Measurements from ENCODE around the gene OCLN.
A peak's percentile ranks its signal among the peaks of the same experiment; 100 is the strongest.
"Not testable (repeated sequence)": the region's sequence is repeated elsewhere in the genome, so short reads cannot be mapped to it uniquely, and the experiment has no call there.

Gene OCLN, protein sequence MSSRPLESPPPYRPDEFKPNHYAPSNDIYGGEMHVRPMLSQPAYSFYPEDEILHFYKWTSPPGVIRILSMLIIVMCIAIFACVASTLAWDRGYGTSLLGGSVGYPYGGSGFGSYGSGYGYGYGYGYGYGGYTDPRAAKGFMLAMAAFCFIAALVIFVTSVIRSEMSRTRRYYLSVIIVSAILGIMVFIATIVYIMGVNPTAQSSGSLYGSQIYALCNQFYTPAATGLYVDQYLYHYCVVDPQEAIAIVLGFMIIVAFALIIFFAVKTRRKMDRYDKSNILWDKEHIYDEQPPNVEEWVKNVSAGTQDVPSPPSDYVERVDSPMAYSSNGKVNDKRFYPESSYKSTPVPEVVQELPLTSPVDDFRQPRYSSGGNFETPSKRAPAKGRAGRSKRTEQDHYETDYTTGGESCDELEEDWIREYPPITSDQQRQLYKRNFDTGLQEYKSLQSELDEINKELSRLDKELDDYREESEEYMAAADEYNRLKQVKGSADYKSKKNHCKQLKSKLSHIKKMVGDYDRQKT

GRCh38 chr5:69492391-69492922 lies at the start of gene OCLN:
Gene OCLN (plus strand): TSS chr5:69492790. CDS start chr5:69504245, 11,455 bp downstream.
- H3K4me3 Mint-ChIP-seq, result peak within 1 kb of the TSS; percentile 69
- no peaks in the 10 kb centered on the region for H3K4me1 Mint-ChIP-seq
- H3K36me3 Mint-ChIP-seq, result no peaks in the 10 kb centered on the region
- peaks cover 43% of the 10 kb centered on the region for H3K27me3 Mint-ChIP-seq
- no peak within 1 kb of the TSS for H3K27ac Mint-ChIP-seq
- no peaks in the 10 kb centered on the region for H3K9me3 Mint-ChIP-seq

DNA sequence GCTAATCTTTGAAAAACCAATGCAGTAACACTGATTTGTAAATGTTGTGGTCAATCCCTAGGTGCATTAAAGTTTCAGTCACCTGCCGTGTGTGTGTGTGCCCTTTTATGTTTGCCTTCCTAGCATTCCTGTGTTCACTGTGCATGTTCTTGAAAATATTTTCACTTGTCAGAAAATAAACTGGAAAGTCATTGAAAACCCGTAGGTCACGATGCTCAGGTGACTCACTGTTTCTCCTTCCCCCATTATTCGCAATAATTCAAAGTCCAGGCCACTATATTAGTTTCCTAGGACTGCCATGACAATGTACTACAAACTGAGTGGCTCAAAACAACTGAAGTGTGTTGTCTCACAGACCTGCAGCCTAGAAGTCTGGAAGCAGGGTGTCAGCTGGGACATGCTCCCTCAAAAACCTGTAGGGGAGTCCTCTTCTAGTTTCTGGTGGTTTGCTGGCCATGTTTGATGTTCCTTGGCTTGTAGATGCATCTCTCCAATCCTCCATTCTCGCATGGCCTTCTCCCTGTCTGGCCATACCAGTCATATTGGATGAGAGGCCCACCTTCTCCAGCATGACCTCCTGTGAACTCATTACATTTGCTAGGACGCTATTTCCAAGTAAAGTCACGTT lies 48.3 kb upstream of the OCLN start:
- Mint-ChIP-seq H3K4me3 (no peak overlapping the region), H3K9me3 (no peaks in the 10 kb centered on the region), H3K27ac (no peak overlapping the region), H3K27me3 (no peaks in the 10 kb centered on the region), H3K4me1 (no peaks in the 10 kb centered on the region), H3K36me3 (no peaks in the 10 kb centered on the region)

DNA sequence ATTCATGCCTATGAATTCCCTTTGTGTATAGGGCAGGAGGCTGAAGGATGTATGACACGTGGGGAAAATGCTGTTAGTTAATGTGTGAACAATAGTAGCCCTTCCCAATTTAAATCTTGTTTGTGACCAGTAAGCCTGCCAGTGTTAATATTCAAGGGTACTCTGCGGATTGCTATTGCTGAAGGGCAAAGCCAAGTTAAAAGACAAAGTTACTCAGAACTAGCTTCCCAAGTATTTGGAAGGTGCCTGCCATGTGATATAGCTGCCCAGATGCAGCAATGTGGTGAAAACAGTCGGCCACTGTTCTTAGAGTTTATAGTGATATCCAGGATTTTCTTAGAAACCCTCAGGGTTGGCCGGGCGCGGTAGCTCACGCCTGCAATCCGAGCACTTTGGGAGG lies 43.1 kb upstream of the OCLN start:
- H3K27me3 Mint-ChIP-seq, result no peaks in the 10 kb centered on the region
- H3K4me1 Mint-ChIP-seq, result no peaks in the 10 kb centered on the region
- no peak overlapping the region for H3K4me3 Mint-ChIP-seq
- H3K27ac Mint-ChIP-seq, result no peak overlapping the region
- H3K9me3 Mint-ChIP-seq, result no peaks in the 10 kb centered on the region
- H3K36me3 Mint-ChIP-seq, result no peaks in the 10 kb centered on the region

DNA sequence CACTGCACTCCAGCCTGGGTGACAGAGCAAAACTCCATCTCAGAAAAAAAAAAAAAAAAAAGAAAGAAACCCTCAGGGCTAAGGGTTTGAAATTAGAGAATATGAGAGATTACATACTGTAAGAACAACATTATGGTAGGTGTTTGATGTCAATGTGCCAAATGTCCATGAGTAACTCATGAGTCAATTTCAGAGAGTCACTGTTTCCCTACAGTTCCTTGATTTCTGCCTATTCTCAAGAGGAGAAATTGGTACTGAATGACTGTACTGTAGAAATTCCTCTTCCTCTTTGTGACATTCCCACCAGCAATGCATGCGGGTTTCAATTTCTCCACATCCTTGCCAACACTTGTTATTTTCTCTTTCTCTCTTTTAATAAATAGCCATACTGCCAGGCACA lies 42.5 kb upstream of the OCLN start:
- no peaks in the 10 kb centered on the region for H3K4me1 Mint-ChIP-seq
- no peaks in the 10 kb centered on the region for H3K36me3 Mint-ChIP-seq
- H3K9me3 Mint-ChIP-seq, result no peaks in the 10 kb centered on the region
- no peak overlapping the region for H3K27ac Mint-ChIP-seq
- no peak overlapping the region for H3K4me3 Mint-ChIP-seq
- no peaks in the 10 kb centered on the region for H3K27me3 Mint-ChIP-seq

DNA sequence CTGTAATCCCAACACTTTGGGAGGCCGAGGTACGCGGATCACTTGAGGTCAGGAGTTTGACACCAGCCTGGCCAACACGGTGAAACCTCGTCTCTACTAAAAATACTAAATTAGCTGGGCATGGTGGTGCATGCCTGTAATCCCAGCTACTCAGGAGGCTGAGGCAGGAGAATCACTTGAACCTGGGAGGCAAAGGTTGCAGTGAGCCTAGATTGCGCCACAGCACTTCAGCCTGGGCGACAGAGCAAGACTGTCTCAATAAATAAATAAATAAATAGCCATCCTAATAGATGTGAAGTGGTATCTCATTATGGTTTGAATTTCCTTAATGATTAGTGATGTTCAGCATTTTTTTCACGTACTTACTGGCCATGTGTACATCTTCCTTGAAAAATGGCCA lies 42.1 kb upstream of the OCLN start:
- not testable (repeated sequence) for H3K4me3 Mint-ChIP-seq, H3K36me3 Mint-ChIP-seq, H3K9me3 Mint-ChIP-seq, H3K4me1 Mint-ChIP-seq, H3K27ac Mint-ChIP-seq, H3K27me3 Mint-ChIP-seq

DNA sequence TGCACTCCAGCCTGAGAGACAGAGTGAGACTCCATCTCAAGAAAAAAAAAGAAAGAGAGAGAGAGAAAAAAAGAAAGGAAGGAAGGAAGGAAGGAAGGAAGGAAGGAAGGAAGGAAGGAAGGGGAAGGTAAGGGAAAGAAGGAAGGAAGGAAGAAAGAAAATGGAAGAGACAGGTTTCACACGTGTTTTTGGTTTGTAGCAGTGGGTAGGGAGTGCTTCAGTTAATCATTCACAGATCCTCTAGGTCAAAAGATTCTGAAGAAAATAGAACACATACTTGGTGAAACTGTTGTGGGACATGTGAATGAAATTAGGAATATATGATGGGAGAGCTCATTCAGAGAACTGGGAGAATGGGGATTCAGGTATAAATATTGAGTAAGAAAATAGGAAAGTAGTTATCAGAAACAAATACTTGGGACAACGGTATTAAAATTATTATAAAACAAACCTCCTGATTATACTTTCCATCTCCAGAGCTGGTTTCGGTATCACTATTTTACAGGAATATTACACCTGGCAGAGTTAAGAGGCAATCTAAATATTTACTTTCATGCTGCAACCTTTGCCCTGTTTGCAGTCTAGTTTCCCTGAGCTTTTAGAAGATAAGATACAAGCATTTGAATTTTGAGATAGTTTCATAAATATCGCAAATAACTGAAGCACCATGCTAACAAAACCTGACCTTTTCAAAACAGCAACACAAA lies 40.5 kb upstream of the OCLN start:
- Mint-ChIP-seq H3K36me3 (no peaks in the 10 kb centered on the region), H3K4me1 (no peaks in the 10 kb centered on the region), H3K27me3 (no peaks in the 10 kb centered on the region), H3K4me3 (no peak overlapping the region), H3K27ac (no peak overlapping the region), H3K9me3 (no peaks in the 10 kb centered on the region)

- H3K9me3 Mint-ChIP-seq, H3K36me3 Mint-ChIP-seq, H3K27ac Mint-ChIP-seq, H3K4me1 Mint-ChIP-seq, H3K4me3 Mint-ChIP-seq, H3K27me3 Mint-ChIP-seq: not testable (repeated sequence)
Observed at GRCh38 chr5:69453487-69453886, 39.1 kb upstream of the OCLN start.

DNA sequence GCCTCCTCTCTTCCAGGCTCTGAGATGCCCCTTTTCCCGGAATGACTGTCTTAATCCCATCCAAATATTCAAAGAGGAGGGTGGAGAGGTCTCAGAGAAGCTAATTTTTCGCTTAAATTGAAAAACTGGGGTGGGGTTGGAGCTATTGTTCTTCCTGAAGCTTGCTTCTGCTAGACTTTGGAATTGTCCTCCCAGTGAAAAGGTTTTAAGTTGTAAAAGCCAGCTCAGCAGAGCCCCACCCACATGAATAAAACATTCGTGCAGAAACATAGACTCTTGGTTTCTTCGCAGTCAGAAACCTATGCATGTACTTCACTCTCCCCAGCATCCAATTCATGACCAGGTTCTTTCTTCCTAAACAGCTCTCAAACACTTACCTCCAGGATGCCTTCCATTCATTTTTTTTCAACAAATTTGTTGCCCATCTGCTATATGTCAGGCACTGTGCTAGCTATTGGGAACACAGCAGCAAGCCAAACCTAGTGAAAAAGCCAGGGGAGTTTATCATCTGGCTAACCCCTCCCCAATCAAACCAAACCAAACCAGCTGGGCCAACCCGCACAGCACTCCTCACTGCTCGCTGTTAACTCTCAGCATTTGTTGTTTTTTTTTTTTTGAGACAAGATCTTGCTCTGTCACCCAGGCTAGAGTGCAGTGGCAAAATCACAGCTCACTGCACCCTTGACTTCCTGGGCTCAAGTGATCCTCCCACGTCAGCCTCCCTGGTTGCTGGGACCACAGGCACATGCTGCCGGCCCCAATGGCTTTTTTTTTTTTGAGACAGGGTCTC lies 37.9 kb upstream of the OCLN start:
- Mint-ChIP-seq H3K27me3 (peaks cover 3% of the 10 kb centered on the region), H3K4me3 (no peak overlapping the region), H3K27ac (no peak overlapping the region), H3K36me3 (no peaks in the 10 kb centered on the region), H3K4me1 (no peaks in the 10 kb centered on the region), H3K9me3 (no peaks in the 10 kb centered on the region)

GRCh38 chr5:69455428-69455988 lies 37.1 kb upstream of the OCLN start:
- H3K27me3 Mint-ChIP-seq, H3K36me3 Mint-ChIP-seq, H3K4me3 Mint-ChIP-seq, H3K27ac Mint-ChIP-seq, H3K9me3 Mint-ChIP-seq, H3K4me1 Mint-ChIP-seq: not testable (repeated sequence)

DNA sequence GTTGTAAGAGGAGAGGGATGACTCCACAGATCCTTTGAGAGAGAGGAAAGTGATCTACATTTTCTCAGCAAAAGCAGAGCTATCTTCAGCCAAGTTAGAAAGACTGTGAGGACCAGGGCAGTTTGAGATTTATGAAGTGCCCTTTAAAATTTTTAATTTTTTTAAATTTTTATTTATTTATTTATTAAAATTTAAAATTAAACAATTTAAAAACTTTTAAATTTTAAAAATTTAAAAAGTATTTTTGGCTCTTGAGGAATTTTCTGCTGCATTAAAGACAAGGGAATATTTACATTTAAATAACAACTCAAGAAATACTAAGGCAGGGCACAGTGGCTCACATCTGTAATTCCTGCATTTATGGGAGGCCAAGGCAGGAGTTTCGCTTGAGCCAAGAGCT lies 30.4 kb upstream of the OCLN start:
- Mint-ChIP-seq H3K4me1 (no peaks in the 10 kb centered on the region), H3K27me3 (peaks cover 3% of the 10 kb centered on the region), H3K9me3 (no peaks in the 10 kb centered on the region), H3K36me3 (no peaks in the 10 kb centered on the region), H3K27ac (no peak overlapping the region), H3K4me3 (no peak overlapping the region)

DNA sequence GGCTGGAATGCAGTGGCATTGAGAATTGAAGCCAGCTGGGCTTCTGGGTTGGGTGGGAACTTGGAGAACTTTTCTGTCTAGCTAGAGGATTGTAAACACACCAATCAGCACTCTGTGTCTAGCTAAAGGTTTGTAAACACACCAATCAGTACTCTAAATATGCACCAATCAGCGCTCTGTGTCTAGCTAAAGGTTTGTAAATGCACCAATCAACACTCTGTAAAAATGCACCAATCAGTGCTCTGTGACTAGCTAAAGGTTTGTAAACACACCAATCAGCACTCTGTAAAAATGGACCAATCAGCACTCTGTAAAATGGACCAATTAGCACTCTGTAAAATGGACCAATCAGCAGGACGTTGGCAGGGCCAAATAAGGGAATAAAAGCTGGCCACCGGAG lies 26.2 kb upstream of the OCLN start:
- H3K27ac Mint-ChIP-seq, result not testable (repeated sequence)

GRCh38 chr5:69467442-69468225 lies 25.0 kb upstream of the OCLN start:
- Mint-ChIP-seq H3K4me3 (no peak overlapping the region), H3K36me3 (no peaks in the 10 kb centered on the region), H3K9me3 (no peaks in the 10 kb centered on the region), H3K4me1 (no peaks in the 10 kb centered on the region), H3K27me3 (no peaks in the 10 kb centered on the region), H3K27ac (no peak overlapping the region)

More for the DNA sequence above, 26.2 kb upstream of the OCLN start:
- H3K4me1 Mint-ChIP-seq, H3K27me3 Mint-ChIP-seq, H3K36me3 Mint-ChIP-seq, H3K4me3 Mint-ChIP-seq, H3K9me3 Mint-ChIP-seq: not testable (repeated sequence)

- no peaks in the 10 kb centered on the region for H3K4me1 Mint-ChIP-seq
- no peaks in the 10 kb centered on the region for H3K27me3 Mint-ChIP-seq
- H3K4me3 Mint-ChIP-seq, result no peak overlapping the region
- no peaks in the 10 kb centered on the region for H3K9me3 Mint-ChIP-seq
- no peaks in the 10 kb centered on the region for H3K36me3 Mint-ChIP-seq
- H3K27ac Mint-ChIP-seq, result no peak overlapping the region
Observed at GRCh38 chr5:69468631-69469030, 24.0 kb upstream of the OCLN start.

DNA sequence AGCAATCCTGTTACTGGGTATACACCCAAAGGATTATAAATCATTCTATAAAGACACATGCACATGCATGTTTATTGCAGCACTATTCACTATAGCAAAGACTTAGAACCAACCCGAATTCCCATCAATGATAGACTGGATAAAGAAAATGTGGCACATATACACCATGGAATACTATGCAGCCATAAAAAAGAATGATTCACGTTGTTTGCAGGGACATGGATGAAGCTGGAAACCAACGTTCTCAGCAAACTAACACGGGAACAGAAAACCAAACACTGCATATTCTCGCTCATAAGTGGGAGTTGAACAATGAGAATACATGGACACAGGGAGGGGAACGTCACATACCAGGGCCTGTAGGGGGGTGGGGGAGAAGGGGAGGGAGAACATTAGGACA lies 21.1 kb upstream of the OCLN start:
- H3K4me1 Mint-ChIP-seq, H3K27ac Mint-ChIP-seq, H3K36me3 Mint-ChIP-seq, H3K9me3 Mint-ChIP-seq, H3K4me3 Mint-ChIP-seq, H3K27me3 Mint-ChIP-seq: not testable (repeated sequence)
